GM12892 (cell line): ENCODE measurements around the gene COL17A1.

Experiments
- DNase-seq: peaks from one replicate; pipeline ENCODE4 v3.0.0; 2011; ENCODE audit not compliant: insufficient read length
- FAIRE-seq: peaks from 2 replicates; lab custom pipeline; 2011; peaks lifted over from hg19 to GRCh38; lab: Jason Lieb, UNC
- POLR2A ChIP-seq: IDR thresholded peaks from 2 replicates; pipeline ENCODE4 v1.6.1; 2011; ENCODE audit warnings: low read depth, low read length, control low read depth
- POLR2AphosphoS5 ChIP-seq: IDR thresholded peaks from 2 replicates; pipeline ENCODE4 v1.6.1; 2011; ENCODE audit warnings: low read depth, low read length, control low read depth
- TAF1 ChIP-seq: IDR thresholded peaks from 2 replicates; pipeline ENCODE4 v1.6.1; 2011; ENCODE audit warnings: low read depth, mild to moderate bottlenecking, control low read depth, low read length, borderline replicate concordance

COL17A1 gene

DNA sequence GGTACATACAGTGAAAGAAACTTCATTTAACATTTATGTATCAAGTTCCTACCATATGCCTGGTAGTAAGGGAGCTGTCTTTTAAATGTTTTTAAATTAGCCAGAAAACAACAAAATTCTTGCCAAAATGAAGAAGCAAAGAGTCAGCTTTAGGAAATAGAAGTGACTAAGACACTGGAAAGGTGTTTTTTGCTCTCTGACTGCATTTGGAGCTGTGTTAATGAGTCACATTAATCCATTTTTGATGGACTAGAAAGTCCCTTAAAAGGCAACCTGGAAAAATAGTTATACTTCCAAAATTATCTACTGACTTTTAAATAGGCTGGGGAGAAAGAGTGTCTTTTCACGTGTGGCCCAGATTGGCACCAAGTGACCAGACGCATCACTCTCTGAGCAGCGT lies 3.9 kb upstream of the COL17A1 start:
- FAIRE-seq = no peak
- TF ChIP-seq POLR2AphosphoS5 (no peak), POLR2A (no peak), TAF1 (no peak)
- no peak for DNase-seq

GRCh38 chr10:104088239-104088638 lies 2.6 kb upstream of the COL17A1 start:
- TF ChIP-seq TAF1 (no peak), POLR2AphosphoS5 (no peak), POLR2A (no peak)
- no peak for FAIRE-seq
- no peak for DNase-seq

DNA sequence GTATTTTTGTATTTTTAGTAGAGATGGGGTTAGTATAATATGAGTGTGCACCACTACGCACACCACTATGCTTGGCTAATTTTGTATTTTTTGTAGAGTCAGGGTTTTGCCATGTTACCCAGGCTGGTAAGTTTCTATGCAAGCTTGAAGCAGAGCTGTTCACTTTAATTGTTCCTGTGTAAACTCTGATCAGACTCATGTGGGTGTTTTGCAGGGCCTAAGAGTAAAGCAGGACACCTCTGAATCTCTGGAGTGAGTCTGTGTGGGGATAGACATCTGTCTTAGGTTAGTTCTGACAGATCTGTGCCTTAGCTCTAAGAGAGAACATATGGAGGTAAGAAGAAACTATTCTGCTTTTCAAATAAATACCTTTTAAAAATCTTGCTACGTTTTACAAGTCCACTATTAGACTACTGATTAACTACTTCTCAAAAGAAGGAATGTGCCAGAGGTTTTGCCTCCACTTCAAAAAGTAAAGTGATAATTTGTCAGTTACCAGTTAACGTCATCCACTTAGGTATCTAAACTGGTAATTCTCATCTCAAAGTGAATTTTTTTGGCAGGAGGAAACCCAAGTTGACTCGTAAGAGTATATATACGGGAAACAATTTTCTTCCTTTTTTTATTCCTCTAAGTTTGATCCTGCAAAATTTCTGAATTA lies 1.1 kb downstream of the COL17A1 start:
- FAIRE-seq (no peak), DNase-seq (no peak)
- TF ChIP-seq POLR2AphosphoS5 (no peak), POLR2A (no peak), TAF1 (no peak)

DNA sequence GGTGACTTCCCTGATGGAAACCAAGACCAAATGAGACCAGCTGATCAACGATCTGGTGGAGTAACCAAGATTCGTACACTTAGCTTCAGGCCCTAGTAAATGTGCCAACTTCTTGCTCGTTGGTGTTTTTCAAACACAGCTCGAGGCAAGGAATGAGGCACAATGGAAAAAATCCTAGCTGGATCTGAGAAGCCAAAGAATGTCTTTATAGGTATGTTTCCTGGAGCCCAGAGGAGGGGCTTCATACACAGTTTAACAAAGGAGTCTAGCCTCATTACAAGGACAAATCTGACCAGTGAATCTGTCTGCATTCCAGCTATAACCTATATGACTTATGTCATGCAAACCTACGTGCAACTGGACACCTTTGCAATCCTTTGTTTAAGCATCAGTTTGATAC lies 3.7 kb downstream of the COL17A1 start:
- FAIRE-seq = no peak
- TF ChIP-seq POLR2AphosphoS5 (no peak), POLR2A (no peak), TAF1 (no peak)
- DNase-seq = no peak

- DNase-seq (no peak), FAIRE-seq (no peak)
- TF ChIP-seq TAF1 = no peak
- TF ChIP-seq POLR2A = no peak
- TF ChIP-seq POLR2AphosphoS5 = no peak
Measured at GRCh38 chr10:104080762-104081161, 4.9 kb downstream of the COL17A1 start.

- FAIRE-seq (no peak), DNase-seq (no peak)
- TF ChIP-seq TAF1 (no peak), POLR2A (no peak), POLR2AphosphoS5 (no peak)
Measured at GRCh38 chr10:104077663-104078151, 8.0 kb downstream of the COL17A1 start.

DNA sequence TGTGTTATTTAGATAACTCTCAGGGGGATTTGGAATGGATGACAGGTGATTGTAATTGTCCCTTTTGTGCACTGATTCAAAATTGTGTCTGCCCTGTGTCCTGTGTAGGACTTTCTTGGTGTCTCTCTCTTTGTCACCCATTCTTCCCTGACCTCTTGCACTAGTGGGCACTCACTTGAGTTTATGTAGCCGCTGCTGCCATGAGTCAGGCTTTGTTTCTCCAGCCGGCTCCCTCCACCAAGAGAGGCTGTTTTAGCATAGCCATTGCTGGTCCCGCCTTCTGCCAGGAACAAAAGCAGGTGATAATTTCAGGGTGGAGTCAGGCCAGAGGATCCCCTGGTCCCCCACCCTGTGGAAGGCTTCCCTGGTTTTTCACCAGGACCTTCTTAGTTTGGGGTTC lies 8.4 kb downstream of the COL17A1 start:
- no peak for DNase-seq
- TF ChIP-seq POLR2A = no peak
- no peak for TF ChIP-seq TAF1
- TF ChIP-seq POLR2AphosphoS5 = no peak
- FAIRE-seq = no peak

DNA sequence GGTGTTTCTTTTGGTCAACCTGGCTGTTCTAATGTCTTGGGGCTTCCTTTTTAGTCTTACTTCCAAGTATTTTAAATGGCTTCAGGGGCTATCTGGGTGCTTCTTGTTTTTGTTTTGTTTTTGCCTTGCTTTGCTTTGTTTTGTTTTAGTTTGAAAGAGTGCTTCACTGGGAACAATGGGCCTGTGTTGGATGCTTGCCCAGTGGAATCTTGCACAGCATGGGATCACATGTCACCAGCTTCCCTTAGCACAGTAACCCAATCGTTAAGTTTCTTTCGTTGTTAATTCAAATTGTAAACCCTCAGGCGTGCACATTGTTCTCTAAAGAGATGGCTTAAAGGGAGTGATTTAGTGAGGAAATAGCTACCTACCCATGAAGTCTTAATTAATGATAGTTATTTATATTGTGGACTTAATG lies 8.9 kb downstream of the COL17A1 start:
- no peak for FAIRE-seq
- DNase-seq = no peak
- TF ChIP-seq TAF1 = no peak

DNA sequence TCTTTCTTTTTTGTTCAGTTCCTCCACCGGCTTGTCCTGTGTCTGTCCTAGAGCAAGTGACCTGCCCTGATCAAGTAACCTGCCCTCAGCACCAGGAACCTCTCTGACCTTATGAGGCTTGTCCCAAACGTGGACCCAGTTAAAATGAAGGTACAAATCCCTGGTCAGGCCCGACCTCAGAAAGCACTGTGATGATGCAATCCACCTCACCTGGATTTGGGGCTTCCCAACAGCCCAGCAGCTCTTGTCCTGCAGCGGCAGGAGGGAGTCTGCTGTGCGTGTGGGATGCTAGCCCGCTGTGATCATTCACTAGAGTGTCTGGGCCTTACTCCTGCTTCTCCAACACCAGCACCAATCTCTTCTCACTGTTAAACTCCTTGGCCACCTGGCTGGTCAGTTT lies 11.2 kb downstream of the COL17A1 start:
- no peak for DNase-seq
- TF ChIP-seq POLR2AphosphoS5 (no peak), POLR2A (no peak), TAF1 (no peak)
- no peak for FAIRE-seq

DNA sequence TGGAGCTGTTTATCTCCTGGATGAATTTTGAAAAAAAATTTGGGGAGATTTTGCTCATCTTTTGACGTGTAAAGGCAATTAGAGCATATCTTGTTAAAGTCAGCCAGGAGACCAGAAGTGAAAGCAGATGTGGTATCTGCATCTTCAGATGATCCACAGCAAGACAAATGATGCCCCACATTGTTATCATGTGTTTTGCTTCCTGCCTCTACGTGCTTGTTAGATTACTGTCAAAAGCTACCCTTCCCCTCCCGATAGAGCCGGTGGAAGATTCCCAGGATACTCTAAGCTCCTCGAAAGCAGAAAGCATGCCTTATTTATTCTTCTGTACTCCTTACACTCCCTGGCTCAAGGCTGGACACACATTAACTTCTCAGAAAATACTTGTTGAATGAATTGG lies 12.9 kb downstream of the COL17A1 start:
- no peak for TF ChIP-seq TAF1
- no peak for TF ChIP-seq POLR2AphosphoS5
- TF ChIP-seq POLR2A = no peak
- FAIRE-seq (peak; percentile 38), DNase-seq (no peak)

DNA sequence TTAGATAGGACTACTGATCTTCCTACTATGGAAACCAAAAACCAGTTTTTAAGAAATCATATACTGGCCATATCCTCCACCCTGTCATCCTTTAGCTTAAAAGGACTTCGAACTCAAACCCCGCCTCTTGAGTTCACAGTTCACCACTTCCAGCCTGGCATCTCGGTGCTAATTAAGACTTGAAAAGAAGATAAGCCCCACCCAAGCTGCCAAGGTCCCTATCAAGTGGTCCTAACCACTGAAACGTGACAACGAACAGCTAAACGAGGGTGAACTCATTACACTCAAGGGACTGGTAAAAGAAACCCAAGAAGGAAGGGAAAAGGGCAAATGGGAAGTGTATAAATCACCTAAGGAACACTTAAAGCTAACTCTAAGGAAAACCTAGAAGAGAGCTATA lies 16.1 kb downstream of the COL17A1 start:
- DNase-seq (no peak), FAIRE-seq (no peak)
- TF ChIP-seq TAF1 (no peak), POLR2AphosphoS5 (no peak), POLR2A (no peak)

- no peak for FAIRE-seq
- DNase-seq = no peak
- TF ChIP-seq POLR2A = no peak
- TF ChIP-seq POLR2AphosphoS5 = no peak
- TF ChIP-seq TAF1 = no peak
Measured at GRCh38 chr10:104067525-104067924, 18.2 kb downstream of the COL17A1 start.

GRCh38 chr10:104066945-104067344 lies 18.7 kb downstream of the COL17A1 start:
- FAIRE-seq = no peak
- TF ChIP-seq POLR2AphosphoS5 (no peak), TAF1 (no peak), POLR2A (no peak)
- DNase-seq = no peak
